ENCODE results near the gene ALS2CL.
A peak's percentile ranks its signal among the peaks of the same experiment; 100 is the strongest.

GRCh38 chr3:46624975-46625490 is 68.4 kb downstream of the ALS2CL start:
- TF ChIP-seq CTCF (conservative IDR thresholded peaks at IDR 0.05; ENCODE audit: low read depth in 2 of 2) = no peak
- TF ChIP-seq EZH2phosphoT487 (IDR thresholded peaks at IDR 0.05; ENCODE audit: unreplicated experiment) = no peak
- no peak for TF ChIP-seq POLR2AphosphoS5 (IDR thresholded peaks at IDR 0.05; ENCODE audit: low read depth)
- no peak for TF ChIP-seq REST (IDR thresholded peaks at IDR 0.05; ENCODE audit: unreplicated experiment)
- no peak for TF ChIP-seq NANOG (IDR thresholded peaks at IDR 0.05; ENCODE audit: borderline replicate concordance)
- TF ChIP-seq EZH2 (IDR thresholded peaks at IDR 0.05; ENCODE audit: low read depth, unreplicated experiment) = no peak
- no peak for TF ChIP-seq CREB1 (CRISPR knock-in tag; IDR thresholded peaks at IDR 0.05; ENCODE audit: low read depth)
- TF ChIP-seq STAT1 (IDR thresholded peaks at IDR 0.05; ENCODE audit: unreplicated experiment) = no peak
- no peak for TF ChIP-seq ETS1 (IDR thresholded peaks at IDR 0.05)
- TF ChIP-seq JUNB (IDR thresholded peaks at IDR 0.05; ENCODE audit: unreplicated experiment) = no peak
- no peak for TF ChIP-seq ZNF331 (CRISPR knock-in tag; IDR thresholded peaks at IDR 0.05; ENCODE audit: low read depth)
- TF ChIP-seq ZNF462 (CRISPR knock-in tag; IDR thresholded peaks at IDR 0.05) = 0 out of 2 replicates have a peak, but pooled peaks have one; percentile 33

All from GM23338 (cell line).